ENCODE results near the gene ATP2C2. TPM values are rescaled to one million over a fixed set of nuclear protein-coding genes. Genes with fewer than 3 reads are reported as not detected.

ATP2C2 gene, protein sequence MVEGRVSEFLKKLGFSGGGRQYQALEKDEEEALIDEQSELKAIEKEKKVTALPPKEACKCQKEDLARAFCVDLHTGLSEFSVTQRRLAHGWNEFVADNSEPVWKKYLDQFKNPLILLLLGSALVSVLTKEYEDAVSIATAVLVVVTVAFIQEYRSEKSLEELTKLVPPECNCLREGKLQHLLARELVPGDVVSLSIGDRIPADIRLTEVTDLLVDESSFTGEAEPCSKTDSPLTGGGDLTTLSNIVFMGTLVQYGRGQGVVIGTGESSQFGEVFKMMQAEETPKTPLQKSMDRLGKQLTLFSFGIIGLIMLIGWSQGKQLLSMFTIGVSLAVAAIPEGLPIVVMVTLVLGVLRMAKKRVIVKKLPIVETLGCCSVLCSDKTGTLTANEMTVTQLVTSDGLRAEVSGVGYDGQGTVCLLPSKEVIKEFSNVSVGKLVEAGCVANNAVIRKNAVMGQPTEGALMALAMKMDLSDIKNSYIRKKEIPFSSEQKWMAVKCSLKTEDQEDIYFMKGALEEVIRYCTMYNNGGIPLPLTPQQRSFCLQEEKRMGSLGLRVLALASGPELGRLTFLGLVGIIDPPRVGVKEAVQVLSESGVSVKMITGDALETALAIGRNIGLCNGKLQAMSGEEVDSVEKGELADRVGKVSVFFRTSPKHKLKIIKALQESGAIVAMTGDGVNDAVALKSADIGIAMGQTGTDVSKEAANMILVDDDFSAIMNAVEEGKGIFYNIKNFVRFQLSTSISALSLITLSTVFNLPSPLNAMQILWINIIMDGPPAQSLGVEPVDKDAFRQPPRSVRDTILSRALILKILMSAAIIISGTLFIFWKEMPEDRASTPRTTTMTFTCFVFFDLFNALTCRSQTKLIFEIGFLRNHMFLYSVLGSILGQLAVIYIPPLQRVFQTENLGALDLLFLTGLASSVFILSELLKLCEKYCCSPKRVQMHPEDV
- 0.13 TPM for total RNA-seq
- 1 to 10 TPM in 2 of 8 donors, under 1 TPM in 6; 0.25 to 2.3 (median 0.47) TPM for polyA plus RNA-seq (ENCODE audit: insufficient read depth in 1 of 8, insufficient read length in 8 of 8, low replicate concordance in 1 of 8)
- long read RNA-seq, donor 1, result 0 reads
- long read RNA-seq, donor 2, result 0 reads
- long read RNA-seq, donor 3, result 0 reads
- long read RNA-seq, donor 4, result 0 reads
- long read RNA-seq, donor 5, partial matches to known transcripts, result 0 of 1 reads
- long read RNA-seq, donor 5, other reads (novel, unspliced or antisense), result 0 of 1 reads
- long read RNA-seq, donor 6, result 0 reads
- long read RNA-seq, donor 7, result 0 reads
- long read RNA-seq, donor 8, result 0 reads
- long read RNA-seq, donor 9, result 0 reads
- long read RNA-seq, donor 10, result 0 reads
- long read RNA-seq, donor 11, result 0 reads

DNA sequence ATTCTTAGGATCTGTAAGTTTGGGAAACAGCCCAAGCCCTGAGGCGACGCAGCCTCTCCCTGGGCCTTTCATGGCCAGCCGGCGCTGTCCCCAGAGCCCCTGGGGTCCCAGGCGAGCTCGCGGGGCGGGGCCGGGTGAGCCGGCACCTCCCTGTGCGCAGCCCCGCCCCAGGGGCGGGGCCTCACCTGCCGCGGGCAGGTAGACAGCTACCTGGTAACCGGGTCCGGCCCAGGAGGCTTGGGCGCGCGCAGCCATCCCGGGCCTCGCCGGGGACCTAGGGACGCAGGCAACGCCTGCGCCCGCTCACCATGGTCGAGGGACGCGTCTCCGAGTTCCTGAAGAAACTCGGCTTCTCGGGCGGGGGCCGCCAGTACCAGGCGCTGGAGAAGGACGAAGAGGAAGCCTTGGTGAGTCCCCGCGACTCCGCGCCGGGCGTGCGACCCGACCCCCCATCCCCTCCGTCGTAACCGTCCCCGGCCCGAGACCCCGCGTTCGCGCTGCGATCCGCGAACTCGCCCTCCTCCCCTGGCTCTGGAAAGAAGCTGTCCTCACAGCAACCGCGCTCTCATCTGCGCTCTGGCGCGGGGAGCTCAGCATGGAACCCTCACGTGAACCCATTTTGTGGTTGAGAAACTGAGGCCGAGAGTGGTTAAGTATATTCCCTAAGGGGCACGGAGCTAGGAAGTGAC lies at the start of gene ATP2C2:
TSS of gene ATP2C2 (plus strand) at position 231 of the 689 bp plus-strand sequence. CDS start at position 309, 78 bp downstream.
- no peak within 1 kb of the TSS for H3K4me3 ChIP-seq (ENCODE audit: low read length)
- no peaks in the 10 kb centered on the region for H3K36me3 ChIP-seq (ENCODE audit: control insufficient read depth, insufficient read depth, low read length)
- no peak within 1 kb of the TSS for H3K27ac ChIP-seq (ENCODE audit: low read length)
- H3K27me3 ChIP-seq (ENCODE audit: control insufficient read depth, insufficient read depth, low read length), result peaks cover 62% of the 10 kb centered on the region
- peaks cover 4% of the 10 kb centered on the region for H3K4me1 ChIP-seq (ENCODE audit: control insufficient read depth, insufficient read depth, low read length)
- H3K9me3 ChIP-seq (replicated peaks; ENCODE audit: control insufficient read depth, low read depth, low read length), result no peaks in the 10 kb centered on the region
- under 1% methylated on average over 60 of the region's 66 CpGs for WGBS (ENCODE audit: insufficient coverage)
- no peak for DNase-seq

DNA sequence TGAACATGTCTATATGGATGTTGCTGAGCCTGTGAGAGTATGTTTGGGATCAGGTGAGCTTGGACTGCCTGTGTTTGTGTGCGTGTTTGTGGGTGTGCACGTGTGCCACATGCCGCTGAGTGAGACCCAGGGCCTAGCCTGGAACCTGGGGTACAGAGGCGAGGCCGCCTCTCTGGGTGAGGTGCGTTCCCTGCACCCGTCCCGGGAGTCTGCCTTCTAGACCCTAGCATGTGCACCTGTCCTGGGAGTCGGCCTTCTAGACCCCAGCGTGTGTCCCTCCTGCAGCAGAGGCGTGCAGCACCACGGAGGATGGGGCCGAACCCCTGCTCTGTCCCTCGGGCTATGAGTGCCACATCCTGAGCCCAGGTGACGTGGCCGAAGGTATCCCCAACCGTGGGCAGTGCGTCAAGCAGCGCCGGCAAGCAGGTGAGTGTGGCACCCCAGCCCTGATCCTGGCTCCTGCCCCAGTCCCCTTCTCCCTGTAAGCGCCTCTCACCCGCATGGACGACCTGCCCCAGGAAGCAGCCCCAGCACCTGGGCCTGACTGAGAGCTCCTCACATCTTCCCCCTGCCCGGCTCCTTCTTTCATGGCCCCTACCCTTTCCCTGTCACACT lies 49.1 kb upstream of the ATP2C2 start:
- Histone ChIP-seq H3K4me3 (ENCODE audit: low read length) (no peak overlapping the region), H3K4me1 (ENCODE audit: control insufficient read depth, insufficient read depth, low read length) (no peaks in the 10 kb centered on the region), H3K27ac (ENCODE audit: low read length) (no peak overlapping the region), H3K9me3 (replicated peaks; ENCODE audit: control insufficient read depth, low read depth, low read length) (peaks cover 6% of the 10 kb centered on the region), H3K36me3 (ENCODE audit: control insufficient read depth, insufficient read depth, low read length) (no peaks in the 10 kb centered on the region), H3K27me3 (ENCODE audit: control insufficient read depth, insufficient read depth, low read length) (peaks cover 5% of the 10 kb centered on the region)
- WGBS (ENCODE audit: insufficient coverage), result 88% methylated on average over 24 of the region's 24 CpGs
- no peak for DNase-seq

DNA sequence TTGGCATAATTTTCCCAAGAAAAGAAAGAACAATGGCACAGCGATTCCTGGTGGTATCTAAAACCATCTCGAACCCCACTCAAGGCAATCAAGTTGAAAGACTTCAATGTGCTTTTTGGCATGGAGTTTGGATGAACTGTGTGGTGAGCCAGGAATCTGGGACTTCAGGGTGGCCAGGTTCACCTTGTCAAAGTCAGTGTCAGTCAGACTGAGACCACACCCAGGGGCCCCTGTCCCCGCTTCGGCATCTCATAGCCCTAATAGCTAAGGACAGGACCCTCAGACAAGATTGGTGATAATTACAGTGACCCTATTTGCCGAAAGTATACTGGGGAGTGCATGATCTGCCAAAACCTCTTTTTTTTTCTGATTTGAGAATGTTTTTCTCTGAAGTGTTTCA lies 47.8 kb upstream of the ATP2C2 start:
- peaks cover 2% of the 10 kb centered on the region for H3K27me3 ChIP-seq (ENCODE audit: control insufficient read depth, insufficient read depth, low read length)
- H3K27ac ChIP-seq (ENCODE audit: low read length), result no peak overlapping the region
- no peaks in the 10 kb centered on the region for H3K36me3 ChIP-seq (ENCODE audit: control insufficient read depth, insufficient read depth, low read length)
- H3K4me3 ChIP-seq (ENCODE audit: low read length), result no peak overlapping the region
- H3K9me3 ChIP-seq (replicated peaks; ENCODE audit: control insufficient read depth, low read depth, low read length), result peaks cover 6% of the 10 kb centered on the region
- no CpG with 5 or more reads among the region's 5 CpGs for WGBS (ENCODE audit: insufficient coverage)
- no peaks in the 10 kb centered on the region for H3K4me1 ChIP-seq (ENCODE audit: control insufficient read depth, insufficient read depth, low read length)
- no peak for DNase-seq

DNA sequence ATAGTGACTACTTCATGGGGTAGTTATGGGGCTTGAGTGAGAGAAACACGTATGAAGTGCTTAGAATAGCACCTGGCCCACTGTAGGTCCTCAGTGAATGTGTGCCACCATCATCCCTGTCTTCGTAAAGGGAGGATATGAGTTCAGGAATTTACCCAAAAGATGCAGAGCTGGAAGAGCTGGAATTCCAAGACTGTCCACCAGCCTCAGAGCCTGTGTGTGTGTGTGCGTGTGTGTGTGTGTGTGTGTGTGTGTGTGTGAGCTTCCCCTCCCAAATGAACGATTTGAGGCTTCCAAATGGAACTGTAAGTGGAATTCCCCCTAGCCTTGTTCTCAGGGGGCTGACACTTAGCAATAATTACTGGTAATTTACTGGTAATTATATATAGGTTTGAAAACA lies 46.4 kb upstream of the ATP2C2 start:
- Histone ChIP-seq H3K27ac (ENCODE audit: low read length) (no peak overlapping the region), H3K4me3 (ENCODE audit: low read length) (no peak overlapping the region), H3K4me1 (ENCODE audit: control insufficient read depth, insufficient read depth, low read length) (no peaks in the 10 kb centered on the region), H3K9me3 (replicated peaks; ENCODE audit: control insufficient read depth, low read depth, low read length) (peaks cover 6% of the 10 kb centered on the region), H3K27me3 (ENCODE audit: control insufficient read depth, insufficient read depth, low read length) (peaks cover 2% of the 10 kb centered on the region), H3K36me3 (ENCODE audit: control insufficient read depth, insufficient read depth, low read length) (no peaks in the 10 kb centered on the region)
- WGBS (ENCODE audit: insufficient coverage), result 72% methylated on average over 2 of the region's 4 CpGs
- DNase-seq, result no peak

DNA sequence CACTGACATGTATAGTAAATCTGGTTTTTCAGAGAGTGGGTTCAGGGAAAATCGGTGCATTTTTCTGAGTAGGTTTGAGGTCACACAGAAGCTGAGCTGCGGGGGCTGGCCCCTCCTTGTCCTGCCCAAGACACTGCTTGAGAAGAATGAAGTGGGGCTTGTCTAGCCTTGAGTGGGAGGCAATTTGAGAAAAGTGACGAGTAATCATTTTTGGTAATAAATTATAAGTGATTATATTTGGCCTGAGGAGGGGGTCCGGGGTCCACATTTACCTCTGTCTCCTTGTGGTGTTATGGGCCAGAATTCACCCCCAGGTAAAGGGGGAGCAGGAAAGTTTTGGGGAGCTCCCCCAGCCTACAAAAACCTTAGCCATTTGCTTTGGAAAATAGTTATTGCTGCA lies 45.6 kb upstream of the ATP2C2 start:
- H3K4me1 ChIP-seq (ENCODE audit: control insufficient read depth, insufficient read depth, low read length), result no peaks in the 10 kb centered on the region
- peaks cover 4% of the 10 kb centered on the region for H3K9me3 ChIP-seq (replicated peaks; ENCODE audit: control insufficient read depth, low read depth, low read length)
- H3K27me3 ChIP-seq (ENCODE audit: control insufficient read depth, insufficient read depth, low read length), result peaks cover 2% of the 10 kb centered on the region
- WGBS (ENCODE audit: insufficient coverage), result 59% methylated on average over 3 of the region's 4 CpGs
- DNase-seq, result no peak
- H3K4me3 ChIP-seq (ENCODE audit: low read length), result no peak overlapping the region
- H3K27ac ChIP-seq (ENCODE audit: low read length), result no peak overlapping the region
- H3K36me3 ChIP-seq (ENCODE audit: control insufficient read depth, insufficient read depth, low read length), result no peaks in the 10 kb centered on the region

DNA sequence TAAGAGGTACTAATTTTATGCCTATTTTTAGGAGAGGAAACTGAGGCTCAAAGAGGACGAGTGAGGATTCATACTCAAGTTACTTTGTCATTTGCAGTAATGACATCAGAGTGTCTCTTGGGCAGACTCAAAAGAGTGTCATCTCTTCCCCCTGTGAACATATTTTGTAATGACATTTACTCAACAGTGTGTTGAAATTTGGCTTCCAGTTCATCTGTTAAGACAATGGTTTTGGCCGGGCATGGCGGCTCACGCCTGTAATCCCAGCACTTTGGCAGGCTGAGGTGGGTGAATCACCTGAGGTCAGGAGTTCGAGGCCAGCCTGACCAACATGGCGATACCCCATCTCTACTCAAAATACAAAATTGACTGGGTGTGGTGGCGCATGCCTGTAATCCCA lies 44.7 kb upstream of the ATP2C2 start:
- Histone ChIP-seq H3K27me3 (ENCODE audit: control insufficient read depth, insufficient read depth, low read length) (no peaks in the 10 kb centered on the region), H3K4me1 (ENCODE audit: control insufficient read depth, insufficient read depth, low read length) (no peaks in the 10 kb centered on the region), H3K9me3 (replicated peaks; ENCODE audit: control insufficient read depth, low read depth, low read length) (no peaks in the 10 kb centered on the region), H3K4me3 (ENCODE audit: low read length) (no peak overlapping the region), H3K27ac (ENCODE audit: low read length) (no peak overlapping the region), H3K36me3 (ENCODE audit: control insufficient read depth, insufficient read depth, low read length) (no peaks in the 10 kb centered on the region)
- WGBS (ENCODE audit: insufficient coverage), result 74% methylated on average over 3 of the region's 7 CpGs
- no peak for DNase-seq

DNA sequence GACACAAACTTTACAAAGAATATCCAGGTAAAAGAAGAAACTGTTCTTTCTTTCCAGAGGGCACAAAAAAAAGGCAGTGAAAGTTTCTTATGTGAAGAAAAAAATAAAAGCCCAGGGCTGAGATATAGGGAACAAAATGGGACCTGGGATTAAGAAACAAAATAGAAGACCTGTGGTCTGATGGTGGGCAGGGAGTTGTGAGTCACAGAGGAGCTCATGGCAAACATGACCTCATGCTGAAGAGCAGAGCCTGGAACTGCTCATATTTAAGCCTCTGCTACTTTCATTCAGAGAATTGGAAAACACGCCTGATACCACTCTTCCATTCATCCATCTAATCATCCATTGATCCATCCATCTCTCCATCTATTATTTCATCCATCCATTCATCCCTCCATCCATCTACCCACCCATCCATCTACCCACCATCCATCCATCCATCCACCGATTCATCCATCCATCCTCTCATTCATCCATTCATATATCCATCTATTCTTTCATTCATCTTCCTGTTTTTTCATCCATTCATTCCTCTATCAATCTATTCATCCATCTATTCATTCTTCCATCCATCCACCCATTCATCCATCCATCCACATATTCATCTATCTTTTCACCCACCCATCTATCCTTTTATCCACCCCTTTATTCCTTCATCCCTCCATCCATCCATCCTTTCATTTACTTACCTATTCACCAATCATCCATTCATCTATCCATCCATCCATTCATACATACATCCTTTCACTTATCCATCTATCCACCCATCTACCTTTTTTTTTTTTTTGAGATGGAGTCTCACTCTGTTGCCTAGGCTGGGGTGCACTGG lies 43.7 kb upstream of the ATP2C2 start:
- no peaks in the 10 kb centered on the region for H3K9me3 ChIP-seq (replicated peaks; ENCODE audit: control insufficient read depth, low read depth, low read length)
- H3K27ac ChIP-seq (ENCODE audit: low read length), result no peak overlapping the region
- H3K36me3 ChIP-seq (ENCODE audit: control insufficient read depth, insufficient read depth, low read length), result no peaks in the 10 kb centered on the region
- no peak for DNase-seq
- WGBS (ENCODE audit: insufficient coverage), result 48% methylated on average over 2 of the region's 2 CpGs
- no peaks in the 10 kb centered on the region for H3K27me3 ChIP-seq (ENCODE audit: control insufficient read depth, insufficient read depth, low read length)
- no peak overlapping the region for H3K4me3 ChIP-seq (ENCODE audit: low read length)
- no peaks in the 10 kb centered on the region for H3K4me1 ChIP-seq (ENCODE audit: control insufficient read depth, insufficient read depth, low read length)

DNA sequence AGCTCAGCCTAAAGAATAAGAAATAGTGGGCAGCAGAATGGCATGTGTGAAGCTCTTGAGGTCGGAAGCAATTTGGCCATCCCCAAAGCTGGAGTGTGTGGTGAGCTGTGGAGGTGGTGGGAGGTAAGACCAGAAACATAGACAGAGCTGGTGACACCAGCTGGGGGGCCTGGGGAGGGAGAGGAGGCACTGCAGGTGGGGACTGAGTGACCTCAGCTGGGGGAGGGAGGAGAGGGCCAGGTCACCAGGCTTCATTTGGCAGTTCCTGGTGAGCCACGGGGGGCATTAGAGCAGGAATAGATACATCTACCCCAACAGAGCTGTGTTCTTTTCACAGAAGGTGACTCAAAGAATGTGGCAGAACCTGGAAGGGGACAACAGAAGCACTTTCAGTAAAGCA lies 41.8 kb upstream of the ATP2C2 start:
- H3K4me3 ChIP-seq (ENCODE audit: low read length), result no peak overlapping the region
- no peaks in the 10 kb centered on the region for H3K9me3 ChIP-seq (replicated peaks; ENCODE audit: control insufficient read depth, low read depth, low read length)
- DNase-seq, result no peak
- no peaks in the 10 kb centered on the region for H3K4me1 ChIP-seq (ENCODE audit: control insufficient read depth, insufficient read depth, low read length)
- H3K27ac ChIP-seq (ENCODE audit: low read length), result no peak overlapping the region
- 89% methylated on average over 1 of the region's 2 CpGs for WGBS (ENCODE audit: insufficient coverage)
- no peaks in the 10 kb centered on the region for H3K27me3 ChIP-seq (ENCODE audit: control insufficient read depth, insufficient read depth, low read length)
- no peaks in the 10 kb centered on the region for H3K36me3 ChIP-seq (ENCODE audit: control insufficient read depth, insufficient read depth, low read length)
